Stimulated activated CD4-positive, alpha-beta T cell treated with anti-CD3 and anti-CD28 coated beads, Interleukin-15, amount 100 ng/mL, for 48 hours (primary cell): Measurements from ENCODE around the gene SBNO1.
"Not testable (repeated sequence)": the region's sequence is repeated elsewhere in the genome, so short reads cannot be mapped to it uniquely, and the experiment has no call there.

Experiments
- DNase-seq, 2 donors: peaks; one replicate each; pipeline ENCODE4 v3.0.0-alpha.2; 2020; ENCODE audit warnings: low read depth in 2 of 2

SBNO1 gene

DNA sequence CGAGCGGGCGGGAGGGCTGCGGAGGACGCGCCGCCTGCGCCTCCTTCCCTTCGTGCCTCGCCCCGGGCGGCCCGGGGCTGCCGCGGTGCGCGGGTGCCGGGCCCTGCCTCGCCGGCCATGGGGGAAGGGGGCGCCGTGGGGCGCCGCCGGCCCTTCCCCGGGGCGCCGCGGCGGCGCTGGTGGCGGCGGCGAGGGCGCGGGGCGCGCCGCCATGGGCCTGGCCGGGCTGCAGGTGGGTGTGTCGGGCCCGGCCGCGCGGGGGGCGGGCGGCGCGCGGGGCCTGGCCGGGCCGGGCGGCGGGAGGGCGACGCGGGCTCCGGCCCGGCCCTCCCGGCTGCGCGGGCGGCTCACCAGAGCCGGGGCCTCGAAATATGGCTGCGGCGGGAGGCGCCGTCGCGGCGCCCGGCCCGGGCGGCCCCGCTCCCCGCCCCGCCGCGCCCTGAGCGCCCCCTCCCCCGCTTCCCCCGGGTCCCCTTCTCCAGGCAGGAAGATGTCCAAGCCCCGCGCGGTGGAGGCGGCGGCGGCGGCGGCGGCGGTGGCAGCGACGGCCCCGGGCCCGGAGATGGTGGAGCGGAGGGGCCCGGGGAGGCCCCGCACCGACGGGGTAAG lies 24.4 kb upstream of the SBNO1 start:
- no peak for DNase-seq

DNA sequence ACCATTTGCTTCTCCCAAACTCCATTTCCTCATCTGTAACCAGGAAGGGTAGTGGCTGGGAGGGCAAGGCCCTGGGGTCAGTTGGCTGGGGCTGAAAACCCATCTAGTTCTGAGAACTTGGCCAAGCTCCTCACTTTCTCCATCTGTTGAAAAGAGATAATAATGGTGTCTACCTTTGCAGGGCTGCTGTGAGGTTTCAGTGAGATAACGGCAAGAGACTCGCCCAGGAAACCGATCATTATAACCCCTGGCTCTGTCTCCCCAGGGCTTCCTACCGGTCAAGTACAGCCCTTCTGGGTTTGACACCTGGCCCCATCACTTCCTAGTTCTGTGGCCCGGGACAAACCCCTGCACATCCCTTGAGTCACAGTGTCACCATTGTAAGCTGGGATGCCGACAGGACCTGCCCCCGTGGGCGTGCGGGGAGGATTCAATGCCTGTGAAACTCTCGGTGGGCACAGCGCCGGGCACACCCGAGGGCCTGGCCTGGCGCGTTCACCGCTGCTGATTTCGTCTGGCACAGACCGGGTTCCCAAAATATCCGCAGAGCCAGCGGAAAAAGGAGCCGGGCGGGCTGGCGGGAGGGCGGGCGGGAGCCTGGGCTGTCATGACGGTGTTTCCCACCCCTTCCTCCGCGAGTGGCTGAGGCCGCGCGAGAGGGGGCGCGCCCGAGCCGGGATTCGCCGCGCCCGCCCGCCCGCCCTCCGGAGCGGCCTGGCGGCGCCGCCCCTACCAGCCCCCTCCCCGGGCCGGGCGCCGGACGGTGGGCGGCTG lies 23.7 kb upstream of the SBNO1 start:
- peak; percentile 44 to 67 for DNase-seq

DNA sequence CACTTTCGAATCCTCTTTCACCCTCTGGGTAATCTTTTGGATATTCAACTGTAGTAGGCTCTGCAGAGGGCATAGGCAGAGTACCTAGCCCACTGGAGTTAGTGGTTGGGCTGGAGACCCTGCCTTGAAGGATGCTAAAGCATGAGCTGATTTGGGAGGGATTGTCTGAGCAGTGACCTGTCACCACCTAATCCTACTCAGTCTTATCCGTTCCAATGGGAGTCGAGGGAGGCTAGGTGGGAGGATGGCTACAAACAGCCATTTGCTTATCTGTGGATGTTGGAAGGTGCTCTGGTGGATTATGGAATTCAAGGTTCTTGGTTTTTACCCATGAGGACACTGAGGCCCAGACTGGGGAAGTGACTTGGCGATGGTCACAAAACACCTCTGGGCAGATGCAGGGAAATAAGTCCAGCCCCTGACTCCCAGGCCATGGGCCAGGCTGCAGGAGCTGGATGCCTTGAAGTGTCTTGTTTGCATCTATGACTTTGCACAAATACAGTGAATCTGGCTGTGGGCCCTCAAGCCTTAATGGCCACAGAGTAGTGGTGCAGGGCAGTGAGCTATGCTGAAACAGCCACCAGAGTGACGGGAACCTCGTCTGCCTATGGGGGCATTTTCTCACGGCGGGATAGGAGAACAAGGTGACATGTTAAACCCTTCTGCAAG lies 23.0 kb upstream of the SBNO1 start:
- no peak for DNase-seq

DNA sequence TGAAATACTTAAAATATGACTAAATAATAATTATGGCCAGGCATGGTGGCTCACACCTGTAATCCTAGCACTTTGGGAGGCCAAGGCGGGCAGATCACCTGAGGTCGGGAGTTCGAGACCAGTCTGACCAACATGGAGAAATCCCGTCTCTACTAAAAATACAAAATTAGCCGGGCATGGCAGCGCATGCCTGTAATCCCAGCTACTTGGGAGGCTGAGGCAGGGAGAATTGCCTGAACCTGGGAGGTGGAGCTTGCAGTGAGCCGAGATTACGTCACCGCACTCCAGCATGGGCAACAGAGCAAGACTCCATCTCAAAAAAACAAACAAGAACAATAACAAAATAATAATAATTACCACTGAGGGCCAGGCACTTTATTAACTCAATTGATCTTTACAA lies 20.9 kb upstream of the SBNO1 start:
- DNase-seq: not testable (repeated sequence)

DNA sequence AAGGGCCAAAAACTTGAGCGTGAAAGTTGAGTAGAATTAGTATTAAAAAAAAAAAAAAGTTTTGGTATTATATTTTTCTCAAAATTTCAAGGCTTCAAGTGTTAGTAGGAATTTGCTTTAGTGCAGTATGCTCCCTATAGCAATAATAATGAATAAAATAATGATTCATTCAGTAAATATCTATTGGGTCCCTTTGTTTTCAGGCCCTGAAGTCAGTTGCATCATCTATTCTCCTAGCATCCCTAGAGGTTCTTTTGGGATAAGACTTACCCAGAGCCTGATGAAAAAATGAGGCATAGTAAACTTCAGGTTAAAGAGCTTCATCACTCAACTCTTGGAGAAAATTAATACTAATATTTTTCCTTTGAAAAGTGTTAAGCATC lies 20.3 kb upstream of the SBNO1 start:
- DNase-seq: no peak

DNA sequence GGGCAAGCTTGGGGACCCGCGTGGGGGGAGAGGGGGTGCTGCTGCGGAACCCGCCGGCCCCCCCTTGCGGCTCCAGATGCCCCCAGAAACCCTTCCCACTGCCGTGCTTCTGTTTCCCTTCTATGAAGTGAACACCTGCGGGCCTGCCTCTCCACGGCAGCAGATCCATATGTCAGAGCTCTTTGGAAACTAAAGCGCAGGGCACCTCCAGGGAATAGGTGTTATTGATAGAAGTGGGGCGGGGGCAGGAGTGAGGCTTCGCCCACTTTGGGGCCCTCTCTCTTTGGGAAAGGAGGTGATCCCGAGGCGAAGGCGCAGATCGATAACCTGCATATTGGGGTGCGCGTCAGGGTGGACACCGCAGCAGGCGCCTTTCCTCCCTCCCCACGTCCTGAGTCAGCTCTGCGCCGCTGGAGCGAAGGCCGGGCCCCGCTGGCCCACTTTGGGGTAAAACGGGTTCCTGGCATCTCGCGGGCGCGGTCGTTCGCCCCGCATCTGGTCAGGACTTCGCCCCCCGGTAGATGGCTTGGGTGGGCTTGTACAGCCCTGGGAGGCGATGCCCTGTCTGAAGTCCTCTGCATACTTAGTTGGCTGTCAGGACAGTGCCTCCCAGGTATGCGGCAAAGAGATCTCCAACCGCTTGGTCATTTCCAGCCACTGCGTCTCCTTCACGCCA lies 19.8 kb upstream of the SBNO1 start:
- DNase-seq: peak in 1 of 2 donors; percentile 9

DNA sequence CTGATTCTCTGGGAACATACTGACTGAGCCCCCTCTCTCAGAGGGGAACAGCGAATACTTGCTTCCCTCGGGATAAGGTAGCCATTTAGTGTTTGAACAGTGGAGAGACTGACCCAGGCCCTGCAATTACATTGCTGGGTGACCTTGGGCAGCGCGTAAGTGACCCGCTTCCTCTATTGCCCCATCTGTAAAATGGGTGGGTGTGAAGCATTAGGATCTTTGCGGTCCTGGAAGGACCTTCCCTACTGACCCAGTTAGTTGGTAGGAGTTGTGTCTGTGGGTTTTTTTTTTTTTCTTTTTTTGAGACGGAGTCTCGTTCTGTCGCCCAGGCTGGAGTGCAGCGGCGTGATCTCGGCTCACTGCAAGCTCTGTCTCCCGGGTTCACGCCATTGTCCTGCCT lies 18.0 kb upstream of the SBNO1 start:
- DNase-seq: no peak

DNA sequence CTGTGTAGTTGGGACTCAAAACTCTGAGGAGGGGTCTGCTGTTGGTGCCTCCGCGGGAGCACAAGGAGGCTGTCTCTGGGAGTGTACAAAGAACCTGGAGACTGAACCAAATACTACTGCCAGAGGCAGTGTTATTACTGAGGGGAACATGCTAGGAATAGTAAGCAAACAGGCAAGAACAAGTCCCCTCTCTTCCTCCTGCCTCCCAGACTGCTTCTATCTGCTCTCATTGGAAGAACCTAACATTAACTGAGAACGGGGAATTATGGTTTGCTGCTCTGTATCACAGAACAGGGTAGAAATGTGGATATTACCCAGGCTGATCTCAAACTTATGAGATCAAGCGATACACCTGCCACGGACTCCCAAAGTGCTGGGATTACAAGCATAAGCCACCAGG lies 14.7 kb upstream of the SBNO1 start:
- DNase-seq: no peak

DNA sequence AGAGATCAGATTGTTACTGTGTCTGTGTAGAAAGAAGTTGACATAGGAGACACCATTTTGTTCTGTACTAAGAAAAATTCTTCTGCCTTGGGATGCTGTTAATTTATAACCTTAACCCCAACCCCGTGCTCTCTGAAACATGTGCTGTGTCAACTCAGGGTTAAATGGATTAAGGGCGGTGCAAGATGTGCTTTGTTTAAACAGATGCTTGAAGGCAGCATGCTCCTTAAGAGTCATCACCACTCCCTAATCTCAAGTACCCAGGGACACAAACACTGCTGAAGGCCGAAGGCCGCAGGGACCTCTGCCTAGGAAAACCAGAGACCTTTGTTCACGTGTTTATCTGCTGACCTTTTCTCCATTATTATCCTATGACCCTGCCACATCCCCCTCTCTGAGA lies 7.8 kb upstream of the SBNO1 start:
- DNase-seq: not testable (repeated sequence)

DNA sequence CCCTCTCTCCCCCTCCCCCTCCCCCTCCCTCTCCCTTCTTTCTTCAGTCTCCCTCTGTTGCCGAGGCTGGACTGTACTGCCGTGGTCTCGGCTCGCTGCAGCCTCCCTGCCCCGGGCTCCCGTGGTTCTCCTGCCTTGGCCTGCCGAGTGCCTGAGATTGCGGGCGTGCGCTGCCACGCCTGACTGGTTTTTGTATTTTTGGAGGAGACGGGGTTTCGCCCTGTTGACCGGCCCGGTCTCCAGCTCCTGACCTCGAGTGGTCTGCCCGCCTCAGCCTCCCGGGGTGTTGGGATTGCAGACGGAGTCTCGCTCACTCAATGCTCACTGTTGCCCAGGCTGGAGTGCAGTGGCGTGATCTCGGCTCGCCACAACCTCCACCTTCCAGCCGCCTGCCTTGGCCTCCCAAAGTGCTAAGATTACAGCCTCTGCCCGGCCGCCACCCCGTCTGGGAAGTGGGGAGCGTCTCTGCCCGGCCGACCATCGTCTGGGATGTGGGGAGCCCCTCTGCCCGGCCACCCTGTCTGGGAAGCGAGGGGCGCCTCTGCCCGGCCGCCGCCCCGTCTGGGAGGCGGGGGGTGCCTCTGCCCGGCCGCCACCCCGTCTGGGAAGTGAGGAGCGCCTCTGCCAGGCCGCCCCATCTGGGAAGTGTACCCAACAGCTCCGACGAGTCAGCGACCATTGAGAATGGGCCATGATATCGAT lies 7.2 kb upstream of the SBNO1 start:
- not testable (repeated sequence) for DNase-seq

DNA sequence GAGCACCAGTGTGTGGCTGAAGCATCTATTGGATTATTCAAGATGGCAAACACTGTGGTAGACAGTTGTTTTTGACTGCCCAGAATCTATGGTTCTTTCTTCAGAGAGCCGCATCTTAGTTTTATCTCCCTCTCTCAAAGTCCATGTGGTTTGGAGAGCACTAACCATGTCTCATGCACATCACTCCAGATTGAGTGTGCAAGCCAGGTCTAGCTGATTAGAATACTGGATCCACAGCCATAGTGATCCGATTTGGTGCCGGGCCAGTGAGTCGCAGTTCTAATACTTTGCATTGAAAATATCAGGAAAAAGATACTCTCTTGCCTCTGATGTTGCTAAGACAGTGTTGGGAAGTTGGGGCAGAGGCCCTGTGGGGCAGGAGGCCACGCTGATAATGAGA lies 4.6 kb upstream of the SBNO1 start:
- no peak for DNase-seq

DNA sequence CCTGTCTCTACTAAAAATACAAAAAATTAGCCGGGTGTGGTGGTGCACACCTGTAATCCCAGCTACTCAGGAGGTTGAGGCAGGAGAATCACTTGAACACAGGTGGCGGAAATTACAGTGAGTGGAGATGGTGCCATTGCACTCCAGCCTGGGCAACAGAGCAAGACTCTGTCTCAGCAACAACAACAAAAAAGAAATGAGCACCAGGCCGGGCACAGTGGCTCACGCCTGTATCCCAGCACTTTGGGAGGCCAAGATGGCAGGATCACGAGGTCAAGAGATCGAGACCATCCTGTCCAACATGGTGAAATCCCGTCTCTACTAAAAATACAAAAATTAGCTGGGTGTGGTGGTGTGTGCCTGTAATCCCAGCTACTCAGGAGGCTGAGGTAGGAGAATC lies 3.8 kb upstream of the SBNO1 start:
- DNase-seq: not testable (repeated sequence)

DNA sequence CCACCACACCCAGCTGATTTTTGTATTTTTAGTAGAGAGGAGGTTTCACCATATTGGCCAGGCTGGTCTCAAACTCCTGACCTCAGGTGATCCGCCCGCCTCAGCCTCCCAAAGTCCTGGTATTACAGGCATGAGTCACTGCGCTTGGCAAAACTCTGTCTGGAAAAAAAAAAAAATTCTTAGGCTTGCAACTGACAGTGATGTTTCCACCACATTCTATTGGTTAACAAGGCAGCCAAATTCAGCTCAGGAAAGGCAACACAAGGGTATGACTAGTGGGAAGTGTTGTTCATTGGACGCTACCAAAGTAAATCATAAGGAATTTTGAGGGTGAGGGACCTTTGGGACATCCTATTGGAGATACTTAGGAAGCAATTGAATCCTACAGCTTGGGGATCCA lies 2.9 kb upstream of the SBNO1 start:
- no peak for DNase-seq

DNA sequence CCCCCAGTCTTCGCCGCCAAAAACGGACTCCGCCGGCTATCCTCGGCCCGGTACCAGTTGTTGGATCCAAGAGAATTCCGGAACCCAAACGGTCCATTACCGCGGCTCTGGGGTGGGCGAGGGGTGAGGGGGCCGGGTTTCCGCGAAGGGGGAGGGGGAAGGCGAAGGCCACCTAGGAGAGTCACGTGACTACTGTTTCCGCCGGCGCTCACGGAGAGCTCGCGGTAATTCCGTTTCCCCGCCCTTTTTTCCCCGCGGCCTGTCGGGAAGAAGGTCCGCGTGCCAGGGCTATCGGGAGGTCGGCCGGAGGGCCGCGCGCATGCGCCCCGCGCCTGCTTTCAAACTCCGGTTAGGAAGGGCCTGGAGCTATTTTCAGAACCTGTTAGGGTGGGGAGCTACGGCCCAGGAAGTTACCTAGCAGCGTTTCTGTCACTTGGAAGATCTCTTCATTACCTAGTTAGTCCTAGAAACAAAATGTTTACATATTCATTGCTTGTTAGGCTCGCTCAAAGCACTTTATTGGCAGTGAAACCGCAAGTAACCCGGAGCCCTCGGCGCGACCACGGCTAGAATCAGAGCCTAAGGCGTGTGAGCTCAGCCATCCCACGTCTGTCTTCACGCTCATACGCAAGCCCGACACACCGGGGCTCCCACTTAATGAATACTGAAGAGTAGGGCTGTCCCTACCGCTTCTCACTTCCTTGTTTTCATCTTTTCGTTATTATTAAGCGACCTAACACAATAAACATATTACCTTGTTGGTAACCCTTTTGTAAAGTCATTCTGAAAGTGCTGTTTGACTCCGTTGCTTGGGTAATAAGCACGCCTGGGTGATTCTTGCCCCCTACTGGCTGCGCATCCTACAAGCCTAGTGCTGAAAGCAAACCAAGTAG lies 624 bp upstream of the SBNO1 start:
- DNase-seq: peak; percentile 94 to 96

DNA sequence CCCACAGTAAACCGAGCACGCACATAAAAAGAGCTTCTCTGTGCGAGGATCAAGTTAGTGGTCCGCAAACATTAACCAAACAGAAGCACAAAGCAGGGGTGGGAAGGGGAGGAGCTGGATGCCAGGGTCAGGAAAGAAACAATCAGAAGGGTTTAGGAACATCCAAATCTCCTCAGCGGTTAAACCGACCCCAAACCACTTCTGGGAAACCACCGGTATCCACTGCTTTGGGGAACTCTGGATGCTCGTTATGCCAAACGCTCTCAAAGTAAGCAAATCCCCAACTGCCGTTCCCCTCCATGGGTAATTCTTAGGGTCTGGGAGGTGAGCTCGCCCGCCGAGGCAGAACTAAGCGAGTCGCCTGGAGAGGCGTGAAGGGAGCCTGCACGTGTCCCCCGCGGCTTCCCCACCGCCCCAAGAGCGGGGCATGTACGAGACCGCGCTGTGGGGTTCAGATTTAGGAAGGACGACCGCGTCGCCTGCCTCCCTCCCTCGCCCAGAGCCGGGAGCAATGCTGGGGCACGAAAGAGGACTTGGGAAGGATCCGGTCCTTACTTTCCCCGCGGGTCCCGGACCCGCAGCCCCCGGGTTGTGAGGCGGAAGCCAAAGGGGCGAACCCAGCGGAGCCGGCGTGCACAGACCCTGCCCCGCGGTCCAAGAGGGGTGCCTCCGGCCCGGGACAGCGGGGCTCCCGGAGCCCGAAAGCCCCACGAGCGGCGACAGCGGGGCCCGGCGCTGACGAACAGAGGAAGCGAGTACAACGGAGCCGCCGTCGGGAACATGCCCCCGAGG lies 711 bp downstream of the SBNO1 start:
- peak in 1 of 2 donors; percentile 12 for DNase-seq

DNA sequence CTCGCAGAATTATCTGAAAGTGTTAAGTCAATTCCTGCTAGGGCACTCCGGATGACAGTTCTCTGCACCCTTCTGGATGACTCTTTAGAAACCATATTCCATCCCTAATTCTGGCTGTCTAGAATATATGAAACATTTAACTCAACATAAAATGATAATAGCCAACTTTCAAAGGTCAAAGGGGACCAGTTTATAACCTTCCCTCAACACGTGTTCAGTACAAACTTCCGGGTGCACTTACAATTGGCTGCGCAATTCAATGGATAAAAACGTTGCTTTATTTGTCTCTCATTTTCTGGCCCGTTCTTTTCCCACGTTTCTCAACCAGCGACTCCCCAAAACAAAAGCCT lies 1.3 kb downstream of the SBNO1 start:
- no peak for DNase-seq

DNA sequence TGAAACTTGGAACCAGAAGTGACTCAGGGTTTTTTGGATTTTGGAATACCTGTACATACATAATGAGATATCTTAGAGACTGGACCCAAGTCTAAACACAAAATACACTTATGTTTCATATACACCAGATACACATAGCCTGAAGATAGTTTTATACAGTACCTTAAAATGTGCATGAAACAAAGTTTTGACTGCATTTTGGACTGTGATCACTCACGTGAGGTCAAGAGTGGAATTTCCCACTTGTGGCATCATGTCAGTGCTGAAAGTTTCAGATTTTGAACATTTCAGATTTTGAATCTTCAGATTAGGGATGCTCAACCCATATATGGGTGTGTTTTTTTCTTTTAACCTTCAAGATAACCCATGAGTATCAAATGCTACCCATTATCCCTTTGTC lies 6.6 kb downstream of the SBNO1 start:
- DNase-seq: no peak

DNA sequence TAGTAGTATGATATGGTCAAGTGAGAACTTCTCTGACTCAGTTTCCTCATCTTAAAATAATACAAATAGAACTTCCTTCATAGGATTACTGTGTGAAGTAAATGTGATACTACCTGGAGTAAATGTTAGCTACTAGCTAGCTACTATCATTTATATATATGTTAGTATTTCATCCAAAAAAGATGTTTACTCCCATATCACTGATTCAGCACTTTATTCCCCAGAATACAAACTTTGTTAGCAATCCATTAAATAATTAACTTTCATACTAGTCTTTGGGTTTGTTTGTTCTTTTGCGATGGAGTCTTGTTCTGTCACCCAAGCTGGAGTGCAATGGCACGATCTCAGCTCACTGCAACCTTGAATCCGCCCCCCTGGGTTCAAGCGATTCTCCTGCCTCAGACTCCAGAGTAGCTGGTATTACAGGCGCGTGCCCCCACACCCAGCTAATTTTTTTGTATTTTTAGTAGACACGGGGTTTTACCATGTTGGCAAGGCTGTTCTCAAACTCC lies 8.4 kb downstream of the SBNO1 start:
- DNase-seq: no peak

DNA sequence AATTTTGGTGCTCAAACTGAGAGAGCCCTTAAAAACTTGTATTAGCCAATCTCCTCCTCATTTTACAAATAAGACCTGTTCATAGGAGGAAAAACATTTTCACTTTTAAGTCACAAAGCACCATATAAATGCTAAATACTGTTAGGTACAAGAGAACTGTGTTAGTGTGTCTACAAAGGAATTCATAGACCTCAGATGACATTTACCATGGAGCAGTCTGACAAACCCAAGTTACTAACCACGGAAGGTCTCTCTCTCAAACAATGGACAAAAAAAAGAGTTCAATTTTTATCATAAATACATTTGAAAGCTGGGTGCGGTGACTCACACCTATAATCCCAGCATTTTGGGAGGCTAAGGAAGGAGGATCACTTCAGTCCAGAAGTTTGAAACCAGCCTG lies 10.0 kb downstream of the SBNO1 start:
- no peak for DNase-seq

DNA sequence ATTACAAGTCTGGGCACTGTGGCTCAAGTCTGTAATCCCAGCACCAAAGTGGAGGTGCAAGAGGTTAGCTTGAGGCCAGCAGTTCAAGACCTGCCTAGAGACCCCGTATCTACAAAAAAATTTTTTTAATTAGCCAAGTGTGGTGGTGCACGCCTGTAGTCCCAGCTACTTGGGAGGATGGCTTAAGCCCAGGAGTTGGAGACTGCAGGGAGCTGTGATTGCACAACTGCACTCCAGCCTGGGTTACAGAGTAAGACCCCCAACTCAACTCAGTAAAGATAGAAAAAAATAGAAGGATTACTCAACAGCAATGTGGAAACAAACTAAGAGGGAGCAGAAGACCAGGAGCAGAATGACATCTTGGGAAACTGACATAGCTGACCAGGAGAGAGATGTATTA lies 13.3 kb downstream of the SBNO1 start:
- DNase-seq: no peak
